Muscle of arm (tissue), 12 donors: ENCODE measurements around the gene NLRP5. TPM values are rescaled to one million over a fixed set of nuclear protein-coding genes. Genes with fewer than 3 reads are reported as not detected.

Source experiments
- polyA plus RNA-seq, 12 donors: library from polyadenylated mRNA; unstranded; fragments of 120-200 nt; gene quantifications; one replicate each; pipeline ENCODE4 v1.2.1, GENCODE V29; 2013; ENCODE audit not compliant: insufficient read length in 12 of 12

NLRP5 gene
- polyA plus RNA-seq, 12 donors = not detected

Other genes with a start within 250 kb of the NLRP5 start
- gene NLRP9, start 248.4 kb upstream of the NLRP5 start, polyA plus RNA-seq = not detected
- gene RFPL4A, start 227.7 kb upstream of the NLRP5 start, polyA plus RNA-seq = 1 to 10 TPM in 2 of 12 donors, under 1 TPM in 4, not detected in 6; 0.50 to 1.4 (median 0.66) TPM
- gene RFPL4AL1, start 217.7 kb upstream of the NLRP5 start, polyA plus RNA-seq = 1 to 10 TPM in 3 of 12 donors, under 1 TPM in 2, not detected in 7; 0.41 to 1.5 (median 1.3) TPM
- gene NLRP11, start 154.8 kb upstream of the NLRP5 start, polyA plus RNA-seq = under 1 TPM in 1 of 12 donors, not detected in 11; 0.05 TPM
- gene NLRP4, start 150.2 kb upstream of the NLRP5 start, polyA plus RNA-seq = not detected
- not detected for gene NLRP13, start 54.4 kb upstream of the NLRP5 start, polyA plus RNA-seq
- not detected for gene NLRP8, start 38.9 kb upstream of the NLRP5 start, polyA plus RNA-seq
- gene ZNF787, start 134.5 kb downstream of the NLRP5 start, polyA plus RNA-seq = 10 to 100 TPM in 11 of 12 donors, not detected in 1; 11.1 to 42.9 (median 16.7) TPM
- gene ZNF444, start 154.5 kb downstream of the NLRP5 start, polyA plus RNA-seq = 10 to 100 TPM in 11 of 12 donors, not detected in 1; 11.5 to 27.0 (median 14.4) TPM
- not detected for gene GALP, start 189.2 kb downstream of the NLRP5 start, polyA plus RNA-seq
- gene ZSCAN5B, start 211.0 kb downstream of the NLRP5 start, polyA plus RNA-seq = under 1 TPM in 3 of 12 donors, not detected in 9; 0.13 to 0.27 (median 0.23) TPM
- not detected for gene ZSCAN5C, start 215.5 kb downstream of the NLRP5 start, polyA plus RNA-seq